Measurements from ENCODE around the gene PSMB5. TPM values are rescaled to one million over a fixed set of nuclear protein-coding genes. Genes with fewer than 3 reads are reported as not detected.
A peak's percentile ranks its signal among the peaks of the same experiment; 100 is the strongest.

PSMB5 gene
- total and polyA plus RNA-seq, 9 of the 15 experiments (the other 6 are each of a cell fraction or from before 2014, with no cell fraction given), result 198 to 1,870 (median 269) TPM

GRCh38 chr14:23020143-23021128 is 14.3 kb downstream of the PSMB5 start (continued):
- TF ChIP-seq ZNF740 (CRISPR knock-in tag; IDR thresholded peaks at IDR 0.05), result no peak
- TF ChIP-seq ZNF740 (tag; IDR thresholded peaks at IDR 0.05), result no peak
- peak; percentile 77 for TF ChIP-seq CBFA2T2 (conservative IDR thresholded peaks at IDR 0.05)
- no peak for TF ChIP-seq SAFB (IDR thresholded peaks at IDR 0.05; ENCODE audit: borderline replicate concordance, low read depth, low read length)
- TF ChIP-seq CTBP1 (IDR thresholded peaks at IDR 0.05; ENCODE audit: borderline replicate concordance), result peak; percentile 91
- TF ChIP-seq ARID1B (IDR thresholded peaks at IDR 0.05), result peak; percentile 94
- TF ChIP-seq NCOR1 (IDR thresholded peaks at IDR 0.05), result peak; percentile 79
- TF ChIP-seq MTA2 (IDR thresholded peaks at IDR 0.05; ENCODE audit: low read depth), result peak; percentile 76
- TF ChIP-seq FOXM1 (IDR thresholded peaks at IDR 0.05; ENCODE audit: low read depth), result peak; percentile 45; the same call in 1 of the 2 replicates
- no peak for TF ChIP-seq FOXM1 (CRISPR knock-in tag; IDR thresholded peaks at IDR 0.05; ENCODE audit: low read depth)
- peak; percentile 69 to 75 for TF ChIP-seq KDM1A (IDR thresholded peaks at IDR 0.05)
- peak; percentile 50 to 53; a peak in 2 of 4 replicates for TF ChIP-seq FOXK2 (conservative IDR thresholded peaks at IDR 0.05 in 1 of 2, IDR thresholded peaks at IDR 0.05 in 1 of 2; ENCODE audit: low read depth in 2 of 2)
- no peak for TF ChIP-seq ZNF217 (CRISPR knock-in tag; IDR thresholded peaks at IDR 0.05)
- TF ChIP-seq HNRNPLL (IDR thresholded peaks at IDR 0.05; ENCODE audit: low read depth, low read length, poor library complexity, severe bottlenecking), result peak; percentile 46
- TF ChIP-seq CLOCK (CRISPR knock-in tag; IDR thresholded peaks at IDR 0.05; ENCODE audit: borderline replicate concordance), result no peak
- peak; percentile 87 for TF ChIP-seq POLR2AphosphoS5 (IDR thresholded peaks at IDR 0.05; ENCODE audit: control insufficient read depth, insufficient read depth, low read depth, low read length)
- TF ChIP-seq MAFK (IDR thresholded peaks at IDR 0.05; ENCODE audit: low read length), result peak; percentile 9; the same call in 1 of the 2 replicates
- TF ChIP-seq MYNN (IDR thresholded peaks at IDR 0.05), result peak; percentile 57; the same call in 1 of the 2 replicates
- TF ChIP-seq MYNN (CRISPR knock-in tag; IDR thresholded peaks at IDR 0.05), result no peak
- peak; percentile 94 for TF ChIP-seq DPF2 (IDR thresholded peaks at IDR 0.05)
- TF ChIP-seq EP300 (IDR thresholded peaks at IDR 0.05; ENCODE audit: low read length), result peak; percentile 76
- no peak for TF ChIP-seq DACH1 (IDR thresholded peaks at IDR 0.05; ENCODE audit: partially characterized antibody)
- TF ChIP-seq, protein P1, sequence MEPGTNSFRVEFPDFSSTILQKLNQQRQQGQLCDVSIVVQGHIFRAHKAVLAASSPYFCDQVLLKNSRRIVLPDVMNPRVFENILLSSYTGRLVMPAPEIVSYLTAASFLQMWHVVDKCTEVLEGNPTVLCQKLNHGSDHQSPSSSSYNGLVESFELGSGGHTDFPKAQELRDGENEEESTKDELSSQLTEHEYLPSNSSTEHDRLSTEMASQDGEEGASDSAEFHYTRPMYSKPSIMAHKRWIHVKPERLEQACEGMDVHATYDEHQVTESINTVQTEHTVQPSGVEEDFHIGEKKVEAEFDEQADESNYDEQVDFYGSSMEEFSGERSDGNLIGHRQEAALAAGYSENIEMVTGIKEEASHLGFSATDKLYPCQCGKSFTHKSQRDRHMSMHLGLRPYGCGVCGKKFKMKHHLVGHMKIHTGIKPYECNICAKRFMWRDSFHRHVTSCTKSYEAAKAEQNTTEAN (CRISPR knock-in tag; IDR thresholded peaks at IDR 0.05), result no peak
- peak; percentile 88 for TF ChIP-seq TEAD4 (IDR thresholded peaks at IDR 0.05; ENCODE audit: low read length)
- TF ChIP-seq TEAD4 (CRISPR knock-in tag; IDR thresholded peaks at IDR 0.05; ENCODE audit: borderline replicate concordance), result no peak
- no peak for TF ChIP-seq XRCC4 (IDR thresholded peaks at IDR 0.05; ENCODE audit: extremely low read depth, insufficient read depth, insufficient read length)
